Measurements from ENCODE around the gene SLC11A2. TPM values are rescaled to one million over a fixed set of nuclear protein-coding genes. Genes with fewer than 3 reads are reported as not detected.

The SLC11A2 gene
- polyA plus RNA-seq, 1 of the 3 experiments (the other 2 are of a cell fraction): 27.7 TPM

DNA sequence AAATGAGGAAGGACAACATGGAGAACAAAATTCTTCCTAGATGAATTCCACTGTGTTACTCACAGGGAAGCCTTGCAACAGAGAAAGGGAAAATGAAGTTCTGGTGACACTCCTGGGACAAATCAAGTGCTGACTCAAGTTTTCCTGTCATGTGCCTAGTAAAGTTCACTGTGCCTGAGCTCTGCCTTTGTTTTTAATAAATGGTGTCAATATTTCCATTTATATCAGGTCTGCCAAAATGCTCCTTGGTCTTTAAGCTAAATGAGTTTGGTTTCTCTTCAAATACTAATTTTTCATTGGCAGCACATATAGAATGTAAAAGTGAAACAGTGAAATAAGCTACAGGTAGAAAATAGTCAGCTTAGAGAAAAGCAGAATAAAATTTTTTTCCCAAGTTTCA, 40.9 kb downstream of the SLC11A2 start:
- Histone ChIP-seq H3K79me2 (ENCODE audit: insufficient read depth) (no peaks in the 10 kb centered on the region), H3K4me3 (ENCODE audit: low read depth in 2 of 2, low read length in 1 of 2) (no peak overlapping the region), H3K9me3 (no peaks in the 10 kb centered on the region), H2AFZ (ENCODE audit: low read depth) (peak overlapping the region; percentile 19; the same call in 1 of the 2 replicates), H3F3A (replicated peaks; ENCODE audit: insufficient read depth) (peaks cover 24% of the 10 kb centered on the region), H4K20me1 (ENCODE audit: insufficient read depth) (no peaks in the 10 kb centered on the region), H3K4me1 (ENCODE audit: control insufficient read depth in 1 of 2, insufficient read depth in 2 of 2, low read depth in 1 of 2, low read length in 1 of 2) (peaks cover 2 to 11% of the 10 kb centered on the region in 2 experiments; a peak in 1 of 4 replicates), H3K36me3 (replicated peaks in 1 of 2; ENCODE audit: control insufficient read depth in 1 of 2, insufficient read depth in 2 of 2, low read length in 1 of 2) (peaks cover 21 to 42% of the 10 kb centered on the region in 2 experiments), H3K9ac (peak overlapping the region; percentile 1; the same call in 1 of the 2 replicates), H3K27me3 (ENCODE audit: insufficient read depth) (no peaks in the 10 kb centered on the region), H3K9me2 (no peaks in the 10 kb centered on the region), H3K27ac (ENCODE audit: low read depth in 2 of 2, low read length in 1 of 2) (peak overlapping the region in 1 of 2 experiments; percentile 81; a peak in 2 of 4 replicates), H3K4me2 (peak overlapping the region; percentile 12; the same call in 1 of the 2 replicates)
- TF ChIP-seq REST (IDR thresholded peaks at IDR 0.05; ENCODE audit: low read depth, low read length) (no peak), TEAD4 (IDR thresholded peaks at IDR 0.05; ENCODE audit: borderline replicate concordance, insufficient read depth) (no peak), USF1 (IDR thresholded peaks at IDR 0.05; ENCODE audit: borderline replicate concordance, low read depth) (peak; percentile 15; the same call in 1 of the 2 replicates), EZH2phosphoT487 (IDR thresholded peaks at IDR 0.05; ENCODE audit: borderline replicate concordance, low read depth) (no peak), POLR2AphosphoS5 (IDR thresholded peaks at IDR 0.05; ENCODE audit: low read depth, low read length) (no peak), FOSL2 (IDR thresholded peaks at IDR 0.05; ENCODE audit: borderline replicate concordance, low read depth) (peak; percentile 9; the same call in 1 of the 2 replicates), JUND (IDR thresholded peaks at IDR 0.05) (peak; percentile 22; the same call in 1 of the 2 replicates), TCF12 (IDR thresholded peaks at IDR 0.05) (0 out of 2 replicates have a peak, but pooled peaks have one; percentile 13), NRF1 (IDR thresholded peaks at IDR 0.05; ENCODE audit: low read depth, low read length) (no peak), FOXM1 (IDR thresholded peaks at IDR 0.05; ENCODE audit: low read depth) (no peak), GATA2 (CRISPR knock-in tag; IDR thresholded peaks at IDR 0.05) (no peak), TAF1 (IDR thresholded peaks at IDR 0.05; ENCODE audit: borderline replicate concordance, low read depth, low read length) (no peak), ZBTB33 (IDR thresholded peaks at IDR 0.05; ENCODE audit: borderline replicate concordance, low read depth) (no peak), RFX5 (IDR thresholded peaks at IDR 0.05; ENCODE audit: low read length) (no peak), NFIC (IDR thresholded peaks at IDR 0.05; ENCODE audit: borderline replicate concordance) (no peak), YY1 (IDR thresholded peaks at IDR 0.05; ENCODE audit: low read depth) (no peak), FOXJ3 (CRISPR knock-in tag; IDR thresholded peaks at IDR 0.05) (no peak), SIN3A (IDR thresholded peaks at IDR 0.05; ENCODE audit: borderline replicate concordance, low read depth, low read length) (no peak), RAD21 (IDR thresholded peaks at IDR 0.05; ENCODE audit: low read length) (no peak), RXRA (IDR thresholded peaks at IDR 0.05; ENCODE audit: borderline replicate concordance, low read depth) (no peak), CHD2 (IDR thresholded peaks at IDR 0.05; ENCODE audit: low read length, partially characterized antibody) (no peak), RCOR1 (IDR thresholded peaks at IDR 0.05; ENCODE audit: low read length) (no peak), MEF2A (IDR thresholded peaks at IDR 0.05; ENCODE audit: borderline replicate concordance, low read depth) (no peak)
- TF ChIP-seq, protein P1, sequence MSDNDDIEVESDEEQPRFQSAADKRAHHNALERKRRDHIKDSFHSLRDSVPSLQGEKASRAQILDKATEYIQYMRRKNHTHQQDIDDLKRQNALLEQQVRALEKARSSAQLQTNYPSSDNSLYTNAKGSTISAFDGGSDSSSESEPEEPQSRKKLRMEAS (IDR thresholded peaks at IDR 0.05; ENCODE audit: low read depth): no peak
- TF ChIP-seq, protein P2, sequence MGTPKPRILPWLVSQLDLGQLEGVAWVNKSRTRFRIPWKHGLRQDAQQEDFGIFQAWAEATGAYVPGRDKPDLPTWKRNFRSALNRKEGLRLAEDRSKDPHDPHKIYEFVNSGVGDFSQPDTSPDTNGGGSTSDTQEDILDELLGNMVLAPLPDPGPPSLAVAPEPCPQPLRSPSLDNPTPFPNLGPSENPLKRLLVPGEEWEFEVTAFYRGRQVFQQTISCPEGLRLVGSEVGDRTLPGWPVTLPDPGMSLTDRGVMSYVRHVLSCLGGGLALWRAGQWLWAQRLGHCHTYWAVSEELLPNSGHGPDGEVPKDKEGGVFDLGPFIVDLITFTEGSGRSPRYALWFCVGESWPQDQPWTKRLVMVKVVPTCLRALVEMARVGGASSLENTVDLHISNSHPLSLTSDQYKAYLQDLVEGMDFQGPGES (IDR thresholded peaks at IDR 0.05; ENCODE audit: low read depth, low read length): no peak
- POLR2A ChIA-PET: no interaction called here
- CTCF ChIA-PET: interaction anchor here (0.8 to 9.9 kb wide), 13 partner anchors 16 to 356 kb away, joined by 3 to 186 read pairs (median 4); partner anchors contain the start of gene ATF1
- DNase-seq: no peak
